Measurements from ENCODE around the gene TMEM163. TPM values are rescaled to one million over a fixed set of nuclear protein-coding genes. Genes with fewer than 3 reads are reported as not detected.

TMEM163 gene
- total and polyA plus RNA-seq, 2 donors (not counting 3 experiments of a cell fraction or from before 2014, with no cell fraction given): 1.0 to 2.8 TPM

- H3K9me3 ChIP-seq (replicated peaks; ENCODE audit: control insufficient read depth, insufficient read depth, low read length): no peaks in the 10 kb centered on the region
- H3K4me3 ChIP-seq (replicated peaks in 1 of 3; ENCODE audit: insufficient read depth in 1 of 3, low read depth in 1 of 3, low read length in 3 of 3): no peak overlapping the region
- no peak overlapping the region for H3K4me2 ChIP-seq (ENCODE audit: insufficient read depth, low read length)
- H2AFZ ChIP-seq (ENCODE audit: low read depth, low read length): no peak overlapping the region
- ChIA-PET POLR2A (no interaction called here), CTCF (interaction anchor here (0.7 to 1.5 kb wide), 8 partner anchors 11 to 288 kb away, joined by 3 to 6 read pairs (median 4); no protein-coding TSS in a partner anchor)
- peaks cover 0 to 4% of the 10 kb centered on the region in 2 experiments for H3K36me3 ChIP-seq (ENCODE audit: control insufficient read depth in 2 of 2, extremely low read depth in 1 of 2, insufficient read depth in 2 of 2, low read length in 2 of 2)
- no peaks in the 10 kb centered on the region for H4K20me1 ChIP-seq (replicated peaks; ENCODE audit: control insufficient read depth, extremely low read depth, insufficient read depth, low read length)
- intact Hi-C loops (cut with micrococcal nuclease) (loop anchor here (10.0 kb wide), 1 partner anchor 278 kb away; no protein-coding TSS in a partner anchor), dilution Hi-C loops (cut with MboI; ENCODE audit: extremely low pct_ligation_motif_present, low sequenced_read_pairs) (no loop called here)
- H3K79me2 ChIP-seq (ENCODE audit: control insufficient read depth, insufficient read depth, low read length): no peaks in the 10 kb centered on the region
- no peaks in the 10 kb centered on the region for H3K9me1 ChIP-seq (replicated peaks; ENCODE audit: control insufficient read depth, extremely low read depth, insufficient read depth, low read length)
- DNase-seq (ENCODE audit: low read depth, low spot score) (no peak), FAIRE-seq (no peak)
- TF ChIP-seq MYC (IDR thresholded peaks at IDR 0.05; ENCODE audit: low read depth, low read length): no peak
- no peak for TF ChIP-seq GATA2 (IDR thresholded peaks at IDR 0.05; ENCODE audit: insufficient read depth, insufficient read length, low read depth, low read length)
- no peak for TF ChIP-seq POLR2A (IDR thresholded peaks at IDR 0.05; ENCODE audit: low read depth, low read length)
- H3K4me1 ChIP-seq (ENCODE audit: control insufficient read depth, extremely low read depth, insufficient read depth, low read length): peaks cover 59% of the 10 kb centered on the region
- H3K9ac ChIP-seq (replicated peaks; ENCODE audit: extremely low read depth, insufficient read depth, low read length): no peak overlapping the region
- no peak overlapping the region for H3K27ac ChIP-seq (ENCODE audit: insufficient read depth, low read depth, low read length)
- no peaks in the 10 kb centered on the region for H3K27me3 ChIP-seq (ENCODE audit: control insufficient read depth in 2 of 2, insufficient read depth in 2 of 2, low read length in 2 of 2)
- no TSS peak for BruUV-seq (replicated peaks)
Measured at GRCh38 chr2:134406736-134407135, 312.1 kb downstream of the TMEM163 start.

DNA sequence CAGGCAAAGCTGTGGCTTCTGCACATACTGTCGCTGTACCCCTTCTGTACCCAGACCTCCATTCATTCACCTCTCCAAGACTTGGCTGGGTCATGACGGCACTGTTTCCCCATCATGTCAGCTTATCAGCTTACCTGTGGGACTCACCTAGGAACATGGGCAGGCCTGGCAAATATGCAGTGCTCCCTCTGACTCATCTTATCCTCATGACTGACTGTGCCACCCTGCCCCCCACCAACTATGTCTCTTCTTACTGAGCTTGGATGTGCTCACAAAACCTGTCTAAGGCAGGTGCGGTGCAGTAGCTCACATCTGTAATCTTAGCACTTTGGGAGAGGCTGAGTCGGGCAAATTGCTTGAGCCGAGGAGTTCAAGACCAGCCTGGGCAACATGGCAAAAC lies 312.5 kb downstream of the TMEM163 start:
- no peaks in the 10 kb centered on the region for H3K79me2 ChIP-seq (ENCODE audit: control insufficient read depth, insufficient read depth, low read length)
- dilution Hi-C loops (cut with MboI; ENCODE audit: extremely low pct_ligation_motif_present, low sequenced_read_pairs): no loop called here
- DNase-seq (ENCODE audit: low read depth, low spot score) (no peak), FAIRE-seq (no peak)
- no peaks in the 10 kb centered on the region for H3K9me1 ChIP-seq (replicated peaks; ENCODE audit: control insufficient read depth, extremely low read depth, insufficient read depth, low read length)
- no peak overlapping the region for H3K27ac ChIP-seq (ENCODE audit: insufficient read depth, low read depth, low read length)
- TF ChIP-seq POLR2A (IDR thresholded peaks at IDR 0.05; ENCODE audit: low read depth, low read length): no peak
- no peak for TF ChIP-seq GATA2 (IDR thresholded peaks at IDR 0.05; ENCODE audit: insufficient read depth, insufficient read length, low read depth, low read length)
- TF ChIP-seq EZH2 (IDR thresholded peaks at IDR 0.05; ENCODE audit: borderline replicate concordance, low read depth, low read length, severe bottlenecking): no peak
- TF ChIP-seq POLR2AphosphoS5 (IDR thresholded peaks at IDR 0.05; ENCODE audit: insufficient read depth, low read depth, low read length): no peak
- TF ChIP-seq, protein P1, sequence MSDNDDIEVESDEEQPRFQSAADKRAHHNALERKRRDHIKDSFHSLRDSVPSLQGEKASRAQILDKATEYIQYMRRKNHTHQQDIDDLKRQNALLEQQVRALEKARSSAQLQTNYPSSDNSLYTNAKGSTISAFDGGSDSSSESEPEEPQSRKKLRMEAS (IDR thresholded peaks at IDR 0.05; ENCODE audit: insufficient read depth, insufficient read length): no peak
- TF ChIP-seq FOS (IDR thresholded peaks at IDR 0.05; ENCODE audit: borderline replicate concordance, insufficient read depth, low read length): no peak
- no peak for TF ChIP-seq MYC (IDR thresholded peaks at IDR 0.05; ENCODE audit: low read depth, low read length)
- no peak for TF ChIP-seq JUN (IDR thresholded peaks at IDR 0.05; ENCODE audit: borderline replicate concordance, insufficient read depth, insufficient read length, low read depth)
- no peak for TF ChIP-seq CTCF (IDR thresholded peaks at IDR 0.05; ENCODE audit: extremely low read depth in 1 of 2, insufficient read depth in 1 of 2, low read depth in 1 of 2, low read length in 2 of 2)
- ChIA-PET CTCF (interaction anchor here (0.7 to 1.5 kb wide), 8 partner anchors 11 to 288 kb away, joined by 3 to 6 read pairs (median 4); no protein-coding TSS in a partner anchor), POLR2A (no interaction called here)
- H3K36me3 ChIP-seq (ENCODE audit: control insufficient read depth in 2 of 2, extremely low read depth in 1 of 2, insufficient read depth in 2 of 2, low read length in 2 of 2): peaks cover 0 to 4% of the 10 kb centered on the region in 2 experiments
- H2AFZ ChIP-seq (ENCODE audit: low read depth, low read length): no peak overlapping the region
- no peak overlapping the region for H3K4me3 ChIP-seq (replicated peaks in 1 of 3; ENCODE audit: insufficient read depth in 1 of 3, low read depth in 1 of 3, low read length in 3 of 3)
- H3K9ac ChIP-seq (replicated peaks; ENCODE audit: extremely low read depth, insufficient read depth, low read length): no peak overlapping the region
- H3K4me2 ChIP-seq (ENCODE audit: insufficient read depth, low read length): no peak overlapping the region
- peaks cover 59% of the 10 kb centered on the region for H3K4me1 ChIP-seq (ENCODE audit: control insufficient read depth, extremely low read depth, insufficient read depth, low read length)
- H3K9me3 ChIP-seq (replicated peaks; ENCODE audit: control insufficient read depth, insufficient read depth, low read length): no peaks in the 10 kb centered on the region
- intact Hi-C loops (cut with micrococcal nuclease): loop anchor here (10.0 kb wide), 1 partner anchor 278 kb away; no protein-coding TSS in a partner anchor
- H3K27me3 ChIP-seq (ENCODE audit: control insufficient read depth in 2 of 2, insufficient read depth in 2 of 2, low read length in 2 of 2): no peaks in the 10 kb centered on the region
- no TSS peak for BruUV-seq (replicated peaks)
- H4K20me1 ChIP-seq (replicated peaks; ENCODE audit: control insufficient read depth, extremely low read depth, insufficient read depth, low read length): no peaks in the 10 kb centered on the region
